ENCODE results near the gene ROR1. TPM values are rescaled to one million over a fixed set of nuclear protein-coding genes. Genes with fewer than 3 reads are reported as not detected.

Gene ROR1
- total RNA-seq, 1 experiment from 2014 or later: 2.7 TPM

- Histone ChIP-seq H3K79me2 (ENCODE audit: insufficient read depth, low read length) (no peaks in the 10 kb centered on the region), H3K4me1 (ENCODE audit: control insufficient read depth in 1 of 2, insufficient read depth in 2 of 2, low read length in 2 of 2) (peaks cover 4 to 21% of the 10 kb centered on the region in 2 experiments; a peak in 3 of 4 replicates), H3K27ac (ENCODE audit: low read depth, low read length) (no peak overlapping the region), H3K9me2 (ENCODE audit: insufficient read depth) (no peaks in the 10 kb centered on the region), H3K9me3 (ENCODE audit: control insufficient read depth in 1 of 2, insufficient read depth in 1 of 2, low read depth in 1 of 2, low read length in 2 of 2) (no peaks in the 10 kb centered on the region), H3K4me2 (ENCODE audit: low read length) (no peak overlapping the region), H3K36me3 (ENCODE audit: control insufficient read depth in 1 of 2, insufficient read depth in 2 of 2, low read length in 2 of 2) (no peaks in the 10 kb centered on the region), H2AFZ (ENCODE audit: low read depth, low read length, poor library complexity, severe bottlenecking) (no peak overlapping the region), H3K27me3 (ENCODE audit: insufficient read depth, low read length) (no peaks in the 10 kb centered on the region), H4K20me1 (ENCODE audit: insufficient read depth) (no peaks in the 10 kb centered on the region), H3K4me3 (replicated peaks in 1 of 2; ENCODE audit: low read depth in 1 of 2, low read length in 2 of 2) (no peak overlapping the region), H3K9ac (ENCODE audit: low read length) (no peak overlapping the region)
- DNase-seq (ENCODE audit: low read depth, low spot score): no peak
- POLR2A ChIA-PET: no interaction called here
- RAD21 ChIA-PET (ENCODE audit: low non-redundant PET in 1 of 2, low total read pairs in 2 of 2, uncharacterized antibody in 2 of 2, unreplicated experiment in 2 of 2): no interaction called here
- BruUV-seq (replicated peaks): no TSS peak
- no peak for TF ChIP-seq SP1 (IDR thresholded peaks at IDR 0.05; ENCODE audit: low read depth)
- no peak for TF ChIP-seq EZH2phosphoT487 (IDR thresholded peaks at IDR 0.05; ENCODE audit: borderline replicate concordance)
- no peak for TF ChIP-seq ZBTB33 (IDR thresholded peaks at IDR 0.05; ENCODE audit: extremely low read depth, insufficient replicate concordance, low read length)
- no peak for TF ChIP-seq MAX (IDR thresholded peaks at IDR 0.05)
- TF ChIP-seq CBX3 (IDR thresholded peaks at IDR 0.05; ENCODE audit: low read depth): no peak
- TF ChIP-seq SIN3A (IDR thresholded peaks at IDR 0.05; ENCODE audit: low read depth): no peak
- TF ChIP-seq ZFX (IDR thresholded peaks at IDR 0.05): no peak
- TF ChIP-seq POLR2A (IDR thresholded peaks at IDR 0.05; ENCODE audit: borderline replicate concordance, extremely low read depth, insufficient read depth, insufficient read length): no peak
- TF ChIP-seq JUND (IDR thresholded peaks at IDR 0.05): no peak
- no peak for TF ChIP-seq EZH2 (IDR thresholded peaks at IDR 0.05)
- CTCF ChIA-PET: no interaction called here
- intact Hi-C loops (cut with micrococcal nuclease): no loop called here
- no peak for ATAC-seq
Observed at GRCh38 chr1:64173336-64173940, 399.6 kb downstream of the ROR1 start.

Measured in HCT116 (cell line).